T-helper 1 cell (primary cell): Measurements from ENCODE around the gene FZD1.
"Not testable (repeated sequence)": the region's sequence is repeated elsewhere in the genome, so short reads cannot be mapped to it uniquely, and the experiment has no call there.

ENCODE experiments used
- DNase-seq, 5 donors: peaks; one replicate each; pipeline ENCODE4 v3.0.0-alpha.2; 2012 to 2020

Gene FZD1

GRCh38 chr7:91299952-91300775, 35.9 kb downstream of the FZD1 start:
- no peak for DNase-seq

- no peak for DNase-seq
Observed at GRCh38 chr7:91302794-91303193, 38.6 kb downstream of the FZD1 start.

GRCh38 chr7:91306266-91306665, 42.0 kb downstream of the FZD1 start:
- no peak for DNase-seq

- DNase-seq, result no peak
Observed at GRCh38 chr7:91307467-91307866, 43.2 kb downstream of the FZD1 start.

- DNase-seq, result not testable (repeated sequence)
Observed at GRCh38 chr7:91308191-91308590, 44.0 kb downstream of the FZD1 start.

GRCh38 chr7:91310830-91311460, 46.7 kb downstream of the FZD1 start:
- DNase-seq, result no peak

GRCh38 chr7:91311839-91312238, 47.6 kb downstream of the FZD1 start:
- DNase-seq, result no peak

- DNase-seq, result no peak
Observed at GRCh38 chr7:91313113-91313512, 48.9 kb downstream of the FZD1 start.

GRCh38 chr7:91314591-91315323, 50.5 kb downstream of the FZD1 start:
- DNase-seq, result no peak

GRCh38 chr7:91316426-91316825, 52.2 kb downstream of the FZD1 start:
- no peak for DNase-seq

- DNase-seq, result no peak
Observed at GRCh38 chr7:91319351-91319750, 55.1 kb downstream of the FZD1 start.

- DNase-seq, result no peak
Observed at GRCh38 chr7:91320366-91321078, 56.3 kb downstream of the FZD1 start.
